ENCODE measurements around the gene RFX3.
A peak's percentile ranks its signal among the peaks of the same experiment; 100 is the strongest.

The RFX3 gene

GRCh38 chr9:3444016-3444415 lies 81.8 kb downstream of the RFX3 start:
- DNase-seq (ENCODE audit: low read depth), result no peak
- H3K4me3 ChIP-seq (ENCODE audit: low read depth, low read length), result no peak overlapping the region

- no peak overlapping the region for H3K4me3 ChIP-seq (ENCODE audit: low read depth, low read length)
- peak; percentile 39 for DNase-seq (ENCODE audit: low read depth)
These were observed 84.5 kb downstream of the RFX3 start for GRCh38 chr9:3441197-3441816.

GRCh38 chr9:3436629-3437420 lies 89.0 kb downstream of the RFX3 start:
- peak; percentile 61 for DNase-seq (ENCODE audit: low read depth)
- H3K4me3 ChIP-seq (ENCODE audit: low read depth, low read length), result no peak overlapping the region

- DNase-seq (ENCODE audit: low read depth), result no peak
- H3K4me3 ChIP-seq (ENCODE audit: low read depth, low read length), result no peak overlapping the region
These were observed 90.1 kb downstream of the RFX3 start for GRCh38 chr9:3435732-3436131.

- peak; percentile 78 for DNase-seq (ENCODE audit: low read depth)
- no peak overlapping the region for H3K4me3 ChIP-seq (ENCODE audit: low read depth, low read length)
These were observed 91.2 kb downstream of the RFX3 start for GRCh38 chr9:3434594-3434993.

- no peak for DNase-seq (ENCODE audit: low read depth)
- H3K4me3 ChIP-seq (ENCODE audit: low read depth, low read length), result no peak overlapping the region
These were observed 92.0 kb downstream of the RFX3 start for GRCh38 chr9:3433754-3434153.

- DNase-seq (ENCODE audit: low read depth), result no peak
- no peak overlapping the region for H3K4me3 ChIP-seq (ENCODE audit: low read depth, low read length)
These were observed 92.7 kb downstream of the RFX3 start for GRCh38 chr9:3433066-3433465.

- DNase-seq (ENCODE audit: low read depth), result no peak
- no peak overlapping the region for H3K4me3 ChIP-seq (ENCODE audit: low read depth, low read length)
These were observed 93.9 kb downstream of the RFX3 start for GRCh38 chr9:3431890-3432289.

- DNase-seq (ENCODE audit: low read depth), result no peak
These were observed 105.9 kb downstream of the RFX3 start for GRCh38 chr9:3419893-3420292.

GRCh38 chr9:3415906-3416305 lies 109.9 kb downstream of the RFX3 start:
- no peak overlapping the region for H3K4me3 ChIP-seq (ENCODE audit: low read depth, low read length)
- DNase-seq (ENCODE audit: low read depth), result no peak

More at GRCh38 chr9:3419893-3420292, 105.9 kb downstream of the RFX3 start:
- H3K4me3 ChIP-seq (ENCODE audit: low read depth, low read length), result no peak overlapping the region

- no peak overlapping the region for H3K4me3 ChIP-seq (ENCODE audit: low read depth, low read length)
- no peak for DNase-seq (ENCODE audit: low read depth)
These were observed 111.8 kb downstream of the RFX3 start for GRCh38 chr9:3413984-3414383.

GRCh38 chr9:3410461-3410860 lies 115.3 kb downstream of the RFX3 start:
- DNase-seq (ENCODE audit: low read depth), result no peak
- H3K4me3 ChIP-seq (ENCODE audit: low read depth, low read length), result no peak overlapping the region

- H3K4me3 ChIP-seq (ENCODE audit: low read depth, low read length), result no peak overlapping the region
- no peak for DNase-seq (ENCODE audit: low read depth)
These were observed 116.3 kb downstream of the RFX3 start for GRCh38 chr9:3409453-3409852.

GRCh38 chr9:3403315-3403714 lies 122.5 kb downstream of the RFX3 start:
- no peak overlapping the region for H3K4me3 ChIP-seq (ENCODE audit: low read depth, low read length)
- DNase-seq (ENCODE audit: low read depth), result no peak

GRCh38 chr9:3401221-3401954 lies 124.4 kb downstream of the RFX3 start:
- no peak for DNase-seq (ENCODE audit: low read depth)
- H3K4me3 ChIP-seq (ENCODE audit: low read depth, low read length), result no peak overlapping the region

GRCh38 chr9:3398232-3398648 lies 127.6 kb downstream of the RFX3 start:
- no peak overlapping the region for H3K4me3 ChIP-seq (ENCODE audit: low read depth, low read length)
- DNase-seq (ENCODE audit: low read depth), result no peak

- no peak for DNase-seq (ENCODE audit: low read depth)
- H3K4me3 ChIP-seq (ENCODE audit: low read depth, low read length), result no peak overlapping the region
These were observed 128.0 kb downstream of the RFX3 start for GRCh38 chr9:3397766-3398165.

- H3K4me3 ChIP-seq (ENCODE audit: low read depth, low read length), result no peak overlapping the region
These were observed 134.4 kb downstream of the RFX3 start for GRCh38 chr9:3391414-3391813.

GRCh38 chr9:3386753-3387152 lies 139.0 kb downstream of the RFX3 start:
- H3K4me3 ChIP-seq (ENCODE audit: low read depth, low read length), result no peak overlapping the region

More at GRCh38 chr9:3391414-3391813, 134.4 kb downstream of the RFX3 start:
- no peak for DNase-seq (ENCODE audit: low read depth)

GRCh38 chr9:3385871-3386270 lies 139.9 kb downstream of the RFX3 start:
- H3K4me3 ChIP-seq (ENCODE audit: low read depth, low read length), result no peak overlapping the region
- no peak for DNase-seq (ENCODE audit: low read depth)

More at GRCh38 chr9:3386753-3387152, 139.0 kb downstream of the RFX3 start:
- no peak for DNase-seq (ENCODE audit: low read depth)
